HepG2 (cell line): ENCODE data around the gene XRCC5. TPM values are rescaled to one million over a fixed set of nuclear protein-coding genes. Genes with fewer than 3 reads are reported as not detected.

Source experiments
- ARID4A ChIP-seq: sonication (generic); formaldehyde crosslinking; IDR thresholded peaks from 2 replicates; pipeline ENCODE4 v1.5.0; 2020; ENCODE audit warnings: mild to moderate bottlenecking, missing genetic modification reagents, borderline replicate concordance
- ATF7 ChIP-seq, 2 experiments: fragments of 450-650 bp in 1 of 2; sonication (generic) in 1 of 2; formaldehyde crosslinking in 1 of 2; IDR thresholded peaks; 2 replicates each; pipeline versions ENCODE4 v1.4.0 to v1.6.1; 2016 to 2020; ENCODE audit warnings: antibody characterized with exemption in 1 of 2, mild to moderate bottlenecking in 1 of 2, missing genetic modification reagents in 1 of 2
- EZH2 ChIP-seq: conservative IDR thresholded peaks from 2 replicates; pipeline ENCODE4 v1.6.1; 2012; ENCODE audit warnings: mild to moderate bottlenecking, low read depth, low read length, moderate library complexity
- FOXP1 ChIP-seq, 2 experiments: fragments of 450-650 bp in 1 of 2; IDR thresholded peaks; 2 replicates each; pipeline ENCODE4 v1.6.1; 2017 to 2018; ENCODE audit warnings: antibody characterized with exemption in 1 of 2
- GFI1 ChIP-seq: sonication (generic); formaldehyde crosslinking; IDR thresholded peaks from 2 replicates; pipeline ENCODE4 v1.5.0; 2020; ENCODE audit warnings: missing genetic modification reagents, mild to moderate bottlenecking, borderline replicate concordance
- HDAC2 ChIP-seq: sonication (generic); formaldehyde crosslinking; IDR thresholded peaks from 2 replicates; pipeline ENCODE4 v1.4.0; 2020; ENCODE audit warnings: missing genetic modification reagents
- KDM2A ChIP-seq: sonication (generic); formaldehyde crosslinking; IDR thresholded peaks from 2 replicates; pipeline ENCODE4 v1.4.0; 2020; ENCODE audit warnings: low read depth, missing genetic modification reagents, borderline replicate concordance
- KDM4B ChIP-seq: sonication (generic); formaldehyde crosslinking; IDR thresholded peaks from 2 replicates; pipeline ENCODE4 v1.4.0; 2020; ENCODE audit warnings: missing genetic modification reagents
- NONO ChIP-seq, 2 experiments: fragments of 450-650 bp in 1 of 2; sonication (generic) in 1 of 2; formaldehyde crosslinking in 1 of 2; IDR thresholded peaks in 1 of 2; conservative IDR thresholded peaks in 1 of 2; 2 replicates each; pipeline versions ENCODE4 v1.6.1 to v1.8.0; 2017 to 2022; ENCODE audit warnings: mild to moderate bottlenecking in 1 of 2, missing genetic modification reagents in 1 of 2, moderate library complexity in 1 of 2
- NR2F1 ChIP-seq, 2 experiments: fragments of 450-650 bp in 1 of 2; formaldehyde crosslinking in 1 of 2; IDR thresholded peaks; 2 replicates each; pipeline versions ENCODE4 v1.5.0 to v1.6.1; 2016 to 2020; ENCODE audit warnings: mild to moderate bottlenecking in 1 of 2, missing compliant biosample characterization in 1 of 2, missing genetic modification reagents in 1 of 2, moderate library complexity in 1 of 2
- NR2F6 ChIP-seq, 2 experiments: IDR thresholded peaks; 2 replicates each; pipeline ENCODE4 v1.6.1; 2016; ENCODE audit warnings: antibody characterized with exemption in 1 of 2, mild to moderate bottlenecking in 1 of 2
- PLRG1 ChIP-seq: fragments of 450-650 bp; conservative IDR thresholded peaks from 2 replicates; pipeline ENCODE4 v1.6.1; 2016
- PRMT3 ChIP-seq: sonication (generic); formaldehyde crosslinking; IDR thresholded peaks from 2 replicates; pipeline ENCODE4 v1.8.1; 2022; ENCODE audit warnings: low read depth, mild to moderate bottlenecking, moderate library complexity, missing genetic modification reagents, borderline replicate concordance
- SKI ChIP-seq: fragments of 450-650 bp; IDR thresholded peaks from one replicate; pipeline ENCODE4 v1.6.1; 2018; ENCODE audit warnings: mild to moderate bottlenecking; ENCODE audit not compliant: partially characterized antibody
- SOX6 ChIP-seq, 2 experiments: fragments of 450-650 bp in 1 of 2; sonication (generic) in 1 of 2; formaldehyde crosslinking in 1 of 2; IDR thresholded peaks; 2 replicates each; pipeline versions ENCODE4 v1.4.0 to v1.6.1; 2017 to 2020; ENCODE audit warnings: antibody characterized with exemption in 1 of 2, mild to moderate bottlenecking in 1 of 2, missing genetic modification reagents in 1 of 2
- SP4 ChIP-seq: sonication (generic); formaldehyde crosslinking; IDR thresholded peaks from 2 replicates; pipeline ENCODE4 v1.8.1; 2023; ENCODE audit warnings: mild to moderate bottlenecking, missing genetic modification reagents
- ZBTB3 ChIP-seq: sonication (generic); formaldehyde crosslinking; IDR thresholded peaks from 2 replicates; pipeline ENCODE4 v1.4.0; 2020; ENCODE audit warnings: low read depth, mild to moderate bottlenecking, moderate library complexity, missing genetic modification reagents, borderline replicate concordance
- ZBTB43 ChIP-seq: sonication (generic); formaldehyde crosslinking; conservative IDR thresholded peaks from 2 replicates; pipeline ENCODE4 v1.4.0; 2020; ENCODE audit warnings: missing genetic modification reagents
- ZBTB7B ChIP-seq: sonication (generic); formaldehyde crosslinking; IDR thresholded peaks from 2 replicates; pipeline ENCODE4 v1.4.0; 2020; ENCODE audit warnings: missing genetic modification reagents
- ZFYVE20 ChIP-seq: sonication (generic); formaldehyde crosslinking; IDR thresholded peaks from 2 replicates; pipeline ENCODE4 v1.8.0; 2023; ENCODE audit warnings: low read depth, mild to moderate bottlenecking, moderate library complexity, missing genetic modification reagents, borderline replicate concordance
- ZMYM2 ChIP-seq: sonication (generic); formaldehyde crosslinking; IDR thresholded peaks from 2 replicates; pipeline ENCODE4 v1.8.0; 2022; ENCODE audit warnings: mild to moderate bottlenecking, missing genetic modification reagents
- ZNF138 ChIP-seq: sonication (generic); formaldehyde crosslinking; IDR thresholded peaks from 2 replicates; pipeline ENCODE4 v1.5.0; 2020; ENCODE audit warnings: mild to moderate bottlenecking, low read depth, missing genetic modification reagents
- ZNF33B ChIP-seq: sonication (generic); formaldehyde crosslinking; IDR thresholded peaks from 2 replicates; pipeline ENCODE4 v1.5.1; 2020; ENCODE audit warnings: mild to moderate bottlenecking, missing genetic modification reagents
- ZNF562 ChIP-seq: sonication (generic); formaldehyde crosslinking; IDR thresholded peaks from 2 replicates; pipeline ENCODE4 v1.8.0; 2022; ENCODE audit warnings: missing genetic modification reagents, borderline replicate concordance
- ZNF678 ChIP-seq: sonication (generic); formaldehyde crosslinking; IDR thresholded peaks from 2 replicates; pipeline ENCODE4 v1.4.0; 2020; ENCODE audit warnings: mild to moderate bottlenecking, missing genetic modification reagents
- ZNF792 ChIP-seq: IDR thresholded peaks from 2 replicates; pipeline ENCODE4 v1.6.1; 2016
- polyA plus RNA-seq, 8 experiments: library from polyadenylated mRNA; depleted of rRNA in 3 of 8; stranded (reverse) in 7 of 8; unstranded in 1 of 8; fragments of >200 nt; fragmentation: Illumina TruSeq in 4 of 8; extraction: Trizol in 4 of 8; gene quantifications; 2 replicates each; pipeline versions ENCODE4 v1.2.1 to v1.2.3, GENCODE V29; 2011 to 2016; ENCODE audit warnings: low read depth in 4 of 8, missing spikeins in 1 of 8, mixed read lengths in 1 of 8; ENCODE audit not compliant: insufficient read depth in 1 of 8
- total RNA-seq, 5 experiments: library from RNA; depleted of rRNA; stranded (reverse); fragments of >200 nt; fragmentation: Illumina TruSeq; extraction: Trizol; gene quantifications; 2 replicates each; pipeline ENCODE4 v1.2.3, GENCODE V29; 2016; ENCODE audit warnings: low read depth in 1 of 5

The XRCC5 gene
- total and polyA plus RNA-seq, 2 of the 13 experiments (the other 11 are each of a cell fraction or from before 2014, with no cell fraction given) = 264 to 454 TPM

DNA sequence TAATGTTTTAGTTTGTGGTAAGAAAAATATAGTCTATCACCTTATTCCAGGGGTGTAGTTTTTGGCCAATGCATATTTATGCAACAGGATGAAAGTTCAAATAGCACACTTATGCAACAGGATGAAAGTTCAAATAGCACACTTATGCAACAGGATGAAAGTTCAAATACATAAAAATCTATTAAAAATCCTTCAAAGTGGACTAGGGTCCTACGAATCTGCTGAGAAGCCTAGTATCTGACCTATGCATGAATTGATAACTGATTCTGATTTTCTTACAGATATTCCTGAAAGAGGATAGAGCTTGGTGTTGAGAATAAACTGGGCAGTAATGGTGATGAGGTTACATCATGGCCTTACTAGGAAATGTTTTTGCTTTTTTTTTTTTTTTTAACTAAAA, 30.4 kb upstream of the XRCC5 start (continued):
- TF ChIP-seq ZBTB43 (CRISPR knock-in tag) (peak; percentile 61; the same call in 1 of the 2 replicates), ZMYM2 (CRISPR knock-in tag) (peak; percentile 95), ZBTB3 (CRISPR knock-in tag) (no peak), SP4 (CRISPR knock-in tag) (no peak; the same call in 1 of the 2 replicates), ZNF33B (no peak), ZBTB7B (peak; percentile 95), ZNF792 (CRISPR knock-in tag) (peak; percentile 91), ZNF562 (no peak), ARID4A (CRISPR knock-in tag) (peak; percentile 53; the same call in 1 of the 2 replicates), KDM4B (peak; percentile 94; the same call in 1 of the 2 replicates), ATF7 (IDR thresholded peaks at IDR 0.05) (peak; percentile 76), ATF7 (CRISPR knock-in tag; IDR thresholded peaks at IDR 0.05) (no peak; the same call in 1 of the 2 replicates), NONO (IDR thresholded peaks at IDR 0.05) (no peak), NONO (CRISPR knock-in tag; conservative IDR thresholded peaks at IDR 0.05) (peak; percentile 78), SKI (peak; percentile 71), SOX6 (IDR thresholded peaks at IDR 0.05) (no peak), SOX6 (CRISPR knock-in tag; IDR thresholded peaks at IDR 0.05) (peak; percentile 81), GFI1 (peak; percentile 57; the same call in 1 of the 2 replicates), ZNF678 (CRISPR knock-in tag) (no peak; the same call in 1 of the 2 replicates), FOXP1 (IDR thresholded peaks at IDR 0.05) (no peak), FOXP1 (CRISPR knock-in tag; IDR thresholded peaks at IDR 0.05) (peak; percentile 93), ZFYVE20 (CRISPR knock-in tag) (no peak), EZH2 (no peak), PLRG1 (no peak), HDAC2 (CRISPR knock-in tag) (peak; percentile 98), NR2F1 (CRISPR knock-in tag; IDR thresholded peaks at IDR 0.05) (peak; percentile 87 to 96), KDM2A (CRISPR knock-in tag) (no peak), PRMT3 (no peak), ZNF138 (CRISPR knock-in tag) (no peak), NR2F6 (IDR thresholded peaks at IDR 0.05) (peak; percentile 87), NR2F6 (CRISPR knock-in tag; IDR thresholded peaks at IDR 0.05) (peak; percentile 95)
